ENCODE data around the gene KRIT1.

DNA sequence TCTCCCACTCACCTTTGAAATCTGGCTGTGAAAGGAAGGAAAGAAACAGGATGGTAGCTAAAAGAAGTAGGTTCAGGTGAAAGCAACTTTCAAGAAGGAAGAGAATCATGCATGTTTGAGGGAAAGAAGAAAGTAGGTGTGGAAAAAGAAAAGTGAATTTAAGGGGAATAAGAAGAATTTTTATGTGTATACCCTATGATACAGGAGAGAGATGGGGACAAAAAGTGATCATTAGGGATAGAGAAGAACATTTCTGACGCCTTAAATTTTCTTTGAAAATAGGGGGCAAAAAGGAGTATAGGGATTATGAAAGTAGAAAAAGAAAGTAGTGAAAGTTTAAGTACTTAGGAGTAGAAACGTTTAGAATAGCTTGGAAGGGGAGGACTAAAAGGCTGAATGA is 15.2 kb downstream of the KRIT1 start:
- TF ChIP-seq L3MBTL2 (conservative IDR thresholded peaks at IDR 0.05), result no peak
- TF ChIP-seq FOXM1 (IDR thresholded peaks at IDR 0.05; ENCODE audit: borderline replicate concordance), result no peak
- TF ChIP-seq, protein P1, sequence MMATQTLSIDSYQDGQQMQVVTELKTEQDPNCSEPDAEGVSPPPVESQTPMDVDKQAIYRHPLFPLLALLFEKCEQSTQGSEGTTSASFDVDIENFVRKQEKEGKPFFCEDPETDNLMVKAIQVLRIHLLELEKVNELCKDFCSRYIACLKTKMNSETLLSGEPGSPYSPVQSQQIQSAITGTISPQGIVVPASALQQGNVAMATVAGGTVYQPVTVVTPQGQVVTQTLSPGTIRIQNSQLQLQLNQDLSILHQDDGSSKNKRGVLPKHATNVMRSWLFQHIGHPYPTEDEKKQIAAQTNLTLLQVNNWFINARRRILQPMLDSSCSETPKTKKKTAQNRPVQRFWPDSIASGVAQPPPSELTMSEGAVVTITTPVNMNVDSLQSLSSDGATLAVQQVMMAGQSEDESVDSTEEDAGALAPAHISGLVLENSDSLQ (IDR thresholded peaks at IDR 0.05), result no peak
- no peak for TF ChIP-seq CTBP1 (IDR thresholded peaks at IDR 0.05; ENCODE audit: borderline replicate concordance)
- TF ChIP-seq TARDBP (IDR thresholded peaks at IDR 0.05), result no peak
- no peak for TF ChIP-seq FOXK2 (IDR thresholded peaks at IDR 0.05)
- TF ChIP-seq SP1 (IDR thresholded peaks at IDR 0.05), result no peak
- TF ChIP-seq SUZ12 (IDR thresholded peaks at IDR 0.05), result no peak

Data from HEK293T (cell line).